Progenitor cell of endocrine pancreas (in vitro differentiated cells): ENCODE measurements around the gene OR5H2. TPM values are rescaled to one million over a fixed set of nuclear protein-coding genes. Genes with fewer than 3 reads are reported as not detected.

Source experiments
- DNase-seq: peaks from one replicate; pipeline ENCODE4 v3.0.0; 2021; ENCODE audit warnings: low spot score; ENCODE audit not compliant: unreplicated experiment
- H3K27ac Mint-ChIP-seq: 2 replicates; pipeline ENCODE4 v1.8.0; 2021; ENCODE audit warnings: mild to moderate bottlenecking, moderate library complexity, mixed read lengths
- H3K27me3 Mint-ChIP-seq: 2 replicates; pipeline ENCODE4 v1.8.0; 2021; ENCODE audit warnings: mixed read lengths
- H3K36me3 Mint-ChIP-seq: 2 replicates; pipeline ENCODE4 v1.8.0; 2022; ENCODE audit warnings: mixed read lengths; ENCODE audit not compliant: insufficient read depth
- H3K4me1 Mint-ChIP-seq: 2 replicates; pipeline ENCODE4 v1.8.0; 2021; ENCODE audit warnings: low read depth, mixed read lengths
- H3K4me3 Mint-ChIP-seq: 2 replicates; pipeline ENCODE4 v1.8.0; 2021; ENCODE audit warnings: low read depth, mild to moderate bottlenecking, moderate library complexity, mixed read lengths
- H3K9me3 Mint-ChIP-seq: 2 replicates; pipeline ENCODE4 v1.8.0; 2021; ENCODE audit warnings: low read depth, mixed read lengths
- long read RNA-seq: library from polyadenylated mRNA; unstranded; transcript quantifications from one replicate; pipeline ENCODE4 v2.0.0, GENCODE V29; 2020
- total RNA-seq: library from RNA; stranded (reverse); gene quantifications from 2 replicates; pipeline ENCODE4 v1.2.1, GENCODE V29; 2021
- TF ChIP-seq, protein P1 (sequence below): fragments of 200-600 bp; sonication (generic); IDR thresholded peaks from one replicate; pipeline ENCODE4 v1.5.0; 2021; ENCODE audit warnings: antibody characterized with exemption, mild to moderate bottlenecking; ENCODE audit not compliant: unreplicated experiment

Gene OR5H2
- total RNA-seq, result not detected in 2 replicates
- long read RNA-seq, result 0 reads

DNA sequence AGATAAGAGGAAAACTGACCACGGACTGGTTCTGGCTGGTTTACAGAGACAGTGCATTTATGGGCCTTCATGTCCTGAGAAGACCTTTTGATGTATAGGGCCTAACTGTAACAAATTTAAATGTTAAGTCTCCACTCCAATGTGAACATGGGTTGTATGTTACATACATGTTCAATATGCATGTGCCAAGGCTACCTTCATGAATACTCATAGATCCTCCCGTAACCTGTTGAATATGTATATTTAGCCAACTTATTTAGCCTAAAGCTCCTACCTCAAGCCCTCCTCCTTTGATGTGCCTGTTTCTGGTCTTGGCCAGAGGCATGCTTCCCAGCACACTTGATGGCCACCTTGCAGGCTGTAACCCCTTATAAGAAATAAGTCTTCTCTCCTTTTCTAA is at the start of gene OR5H2:
Gene OR5H2, plus strand, starts transcription at position 301 of the 400 bp plus-strand sequence. CDS start 398 bp downstream, outside the sequence.
- Mint-ChIP-seq H3K9me3 (peaks cover 1% of the 10 kb centered on the region), H3K4me3 (no peak within 1 kb of the TSS), H3K27ac (no peak within 1 kb of the TSS), H3K36me3 (no peaks in the 10 kb centered on the region), H3K4me1 (no peaks in the 10 kb centered on the region), H3K27me3 (no peaks in the 10 kb centered on the region)
- TF ChIP-seq, protein P1, sequence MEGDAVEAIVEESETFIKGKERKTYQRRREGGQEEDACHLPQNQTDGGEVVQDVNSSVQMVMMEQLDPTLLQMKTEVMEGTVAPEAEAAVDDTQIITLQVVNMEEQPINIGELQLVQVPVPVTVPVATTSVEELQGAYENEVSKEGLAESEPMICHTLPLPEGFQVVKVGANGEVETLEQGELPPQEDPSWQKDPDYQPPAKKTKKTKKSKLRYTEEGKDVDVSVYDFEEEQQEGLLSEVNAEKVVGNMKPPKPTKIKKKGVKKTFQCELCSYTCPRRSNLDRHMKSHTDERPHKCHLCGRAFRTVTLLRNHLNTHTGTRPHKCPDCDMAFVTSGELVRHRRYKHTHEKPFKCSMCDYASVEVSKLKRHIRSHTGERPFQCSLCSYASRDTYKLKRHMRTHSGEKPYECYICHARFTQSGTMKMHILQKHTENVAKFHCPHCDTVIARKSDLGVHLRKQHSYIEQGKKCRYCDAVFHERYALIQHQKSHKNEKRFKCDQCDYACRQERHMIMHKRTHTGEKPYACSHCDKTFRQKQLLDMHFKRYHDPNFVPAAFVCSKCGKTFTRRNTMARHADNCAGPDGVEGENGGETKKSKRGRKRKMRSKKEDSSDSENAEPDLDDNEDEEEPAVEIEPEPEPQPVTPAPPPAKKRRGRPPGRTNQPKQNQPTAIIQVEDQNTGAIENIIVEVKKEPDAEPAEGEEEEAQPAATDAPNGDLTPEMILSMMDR, result no peak
- no peak for DNase-seq

DNA sequence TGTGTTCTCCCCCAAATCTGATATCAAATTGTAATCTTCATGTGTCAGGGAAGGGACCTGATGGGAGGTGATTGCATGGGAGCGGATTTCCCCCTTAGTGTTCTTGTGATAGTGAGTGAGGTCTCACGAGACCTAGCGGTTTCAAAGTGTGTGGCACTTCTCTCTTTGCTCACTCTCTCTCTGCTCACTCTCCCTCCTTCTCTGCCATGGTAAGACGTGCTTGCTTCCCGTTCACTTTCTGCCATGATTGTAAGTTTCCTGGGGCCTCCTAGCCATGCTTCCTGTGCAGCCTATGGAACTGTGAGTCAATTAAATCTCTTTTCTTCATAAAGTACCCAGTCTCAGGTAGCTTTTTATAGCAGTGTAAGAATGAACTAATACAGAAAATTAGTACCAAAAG is 48.8 kb upstream of the OR5H2 start:
- Mint-ChIP-seq H3K4me1 (no peaks in the 10 kb centered on the region), H3K4me3 (no peak overlapping the region), H3K36me3 (no peaks in the 10 kb centered on the region), H3K9me3 (no peaks in the 10 kb centered on the region), H3K27me3 (no peaks in the 10 kb centered on the region), H3K27ac (no peak overlapping the region)
- TF ChIP-seq, protein P1, result no peak
- DNase-seq, result no peak

DNA sequence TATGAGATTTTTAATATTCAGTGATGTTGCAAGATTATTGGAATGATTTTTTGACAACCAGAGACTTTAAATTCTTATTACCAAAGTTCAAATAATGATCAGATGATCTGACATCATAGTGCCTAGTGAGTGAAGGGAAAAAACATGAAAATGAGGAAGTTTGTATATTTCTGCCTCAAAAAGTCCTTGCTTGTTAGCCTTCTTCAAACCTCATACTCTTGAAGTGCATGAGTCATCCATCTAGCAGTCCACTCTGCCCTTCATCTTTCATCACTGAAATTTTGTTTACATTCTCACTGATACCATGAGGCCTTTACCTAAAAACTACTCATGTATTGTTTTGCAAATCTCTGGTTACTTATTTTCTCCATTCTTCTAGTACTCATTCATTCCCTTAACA is 42.2 kb upstream of the OR5H2 start:
- Mint-ChIP-seq H3K36me3 (no peaks in the 10 kb centered on the region), H3K4me1 (no peaks in the 10 kb centered on the region), H3K27me3 (no peaks in the 10 kb centered on the region), H3K27ac (no peak overlapping the region), H3K4me3 (no peak overlapping the region), H3K9me3 (no peaks in the 10 kb centered on the region)
- TF ChIP-seq, protein P1, result no peak
- no peak for DNase-seq

DNA sequence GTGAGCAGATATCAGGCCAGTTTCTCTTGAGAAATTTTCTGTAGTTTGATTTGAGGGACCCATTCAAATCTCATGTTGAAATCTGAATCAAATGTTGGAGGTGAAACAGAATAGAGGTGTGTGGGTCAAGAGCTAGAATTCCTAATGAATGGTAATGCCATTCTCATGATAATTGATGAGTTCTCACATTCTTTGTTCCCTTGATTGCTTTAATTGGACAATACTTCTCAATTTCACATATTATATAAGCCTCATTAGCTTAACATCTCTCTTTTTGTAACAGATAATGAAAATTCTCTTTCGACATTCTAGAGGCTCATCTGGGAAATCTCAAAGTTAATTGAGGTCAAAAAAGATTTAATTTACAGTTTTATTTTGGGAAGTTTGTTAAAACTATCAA is 40.1 kb upstream of the OR5H2 start:
- DNase-seq, result no peak
- no peak overlapping the region for H3K27ac Mint-ChIP-seq
- H3K27me3 Mint-ChIP-seq, result no peaks in the 10 kb centered on the region
- H3K4me1 Mint-ChIP-seq, result no peaks in the 10 kb centered on the region
- TF ChIP-seq, protein P1, result no peak
- no peaks in the 10 kb centered on the region for H3K36me3 Mint-ChIP-seq
- no peaks in the 10 kb centered on the region for H3K9me3 Mint-ChIP-seq
- no peak overlapping the region for H3K4me3 Mint-ChIP-seq

DNA sequence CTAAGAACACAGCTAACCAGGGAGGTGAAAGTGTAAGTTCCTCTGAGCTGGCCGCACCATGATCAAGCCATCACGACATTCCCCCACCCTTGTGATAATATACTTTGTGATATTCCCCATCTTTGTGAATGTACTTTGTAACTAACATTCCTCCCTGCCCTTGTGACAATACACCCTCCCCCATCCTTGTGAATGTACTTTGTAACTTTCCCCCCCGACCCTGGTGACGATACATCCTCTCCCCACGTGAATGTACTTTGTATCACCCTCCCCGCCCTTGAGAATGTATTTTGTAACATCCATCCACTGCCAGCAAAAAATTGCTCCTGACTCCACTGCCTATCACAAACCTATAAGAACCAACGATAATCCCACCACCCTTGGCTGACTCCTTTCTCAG is 38.5 kb upstream of the OR5H2 start:
- H3K4me1 Mint-ChIP-seq, result no peaks in the 10 kb centered on the region

More for the DNA sequence above, 38.5 kb upstream of the OR5H2 start:
- Mint-ChIP-seq H3K4me3 (no peak overlapping the region), H3K9me3 (no peaks in the 10 kb centered on the region), H3K27ac (no peak overlapping the region), H3K36me3 (no peaks in the 10 kb centered on the region), H3K27me3 (no peaks in the 10 kb centered on the region)
- TF ChIP-seq, protein P1, result no peak
- DNase-seq, result no peak
